Peyer's patch (tissue), 4 donors: ENCODE results near the gene TNN.

Source experiments
- CTCF ChIP-seq, 6 experiments: fragments of 450-650 bp in 4 of 6; fragments of 200-600 bp in 2 of 6; sonication (generic) in 1 of 6; IDR thresholded peaks; one replicate each; pipeline ENCODE4 v1.5.1; 2017 to 2019; ENCODE audit warnings: antibody characterized with exemption in 6 of 6, mild to moderate bottlenecking in 3 of 6, moderate library complexity in 1 of 6
- POLR2A ChIP-seq, 2 donors: fragments of 450-650 bp; IDR thresholded peaks; one replicate each; pipeline ENCODE4 v1.5.1; 2017; ENCODE audit warnings: antibody characterized with exemption in 2 of 2, mild to moderate bottlenecking in 2 of 2, moderate library complexity in 2 of 2

- TF ChIP-seq CTCF (IDR thresholded peaks at IDR 0.05) (no peak), POLR2A (IDR thresholded peaks at IDR 0.05) (no peak)
Observed at GRCh38 chr1:175094626-175095025, 27.0 kb downstream of the TNN start.
